Measurements from ENCODE around the gene PAK1.

Gene PAK1

GRCh38 chr11:77435972-77436371 is 37.9 kb downstream of the PAK1 start:
- DNase-seq (ENCODE audit: low read depth): no peak
- no peak for TF ChIP-seq CTCF (IDR thresholded peaks at IDR 0.05; ENCODE audit: low read length, missing control alignments)
- no peak overlapping the region for H3K4me3 ChIP-seq (replicated peaks; ENCODE audit: low read depth, low read length)

GRCh38 chr11:77431813-77432212 is 42.1 kb downstream of the PAK1 start:
- H3K4me3 ChIP-seq (replicated peaks; ENCODE audit: low read depth, low read length): no peak overlapping the region
- DNase-seq (ENCODE audit: low read depth): no peak
- no peak for TF ChIP-seq CTCF (IDR thresholded peaks at IDR 0.05; ENCODE audit: low read length, missing control alignments)

- DNase-seq (ENCODE audit: low read depth): no peak
Observed at GRCh38 chr11:77428598-77428997, 45.3 kb downstream of the PAK1 start.

GRCh38 chr11:77425346-77425745 is 48.5 kb downstream of the PAK1 start:
- no peak overlapping the region for H3K4me3 ChIP-seq (replicated peaks; ENCODE audit: low read depth, low read length)
- no peak for TF ChIP-seq CTCF (IDR thresholded peaks at IDR 0.05; ENCODE audit: low read length, missing control alignments)
- no peak for DNase-seq (ENCODE audit: low read depth)

More at GRCh38 chr11:77428598-77428997, 45.3 kb downstream of the PAK1 start:
- H3K4me3 ChIP-seq (replicated peaks; ENCODE audit: low read depth, low read length): no peak overlapping the region
- TF ChIP-seq CTCF (IDR thresholded peaks at IDR 0.05; ENCODE audit: low read length, missing control alignments): no peak

GRCh38 chr11:77424644-77425043 is 49.2 kb downstream of the PAK1 start:
- no peak for DNase-seq (ENCODE audit: low read depth)
- no peak overlapping the region for H3K4me3 ChIP-seq (replicated peaks; ENCODE audit: low read depth, low read length)
- TF ChIP-seq CTCF (IDR thresholded peaks at IDR 0.05; ENCODE audit: low read length, missing control alignments): no peak

GRCh38 chr11:77423624-77424023 is 50.3 kb downstream of the PAK1 start:
- TF ChIP-seq CTCF (IDR thresholded peaks at IDR 0.05; ENCODE audit: low read length, missing control alignments): no peak
- DNase-seq (ENCODE audit: low read depth): no peak

GRCh38 chr11:77422687-77423086 is 51.2 kb downstream of the PAK1 start:
- no peak overlapping the region for H3K4me3 ChIP-seq (replicated peaks; ENCODE audit: low read depth, low read length)
- no peak for TF ChIP-seq CTCF (IDR thresholded peaks at IDR 0.05; ENCODE audit: low read length, missing control alignments)
- DNase-seq (ENCODE audit: low read depth): no peak

More at GRCh38 chr11:77423624-77424023, 50.3 kb downstream of the PAK1 start:
- no peak overlapping the region for H3K4me3 ChIP-seq (replicated peaks; ENCODE audit: low read depth, low read length)
